Neural progenitor cell (in vitro differentiated cells): ENCODE results near the gene USP32.

Experiments
- CTCF ChIP-seq: fragments of 200-600 bp; sonication (generic); IDR thresholded peaks from 2 replicates; pipeline ENCODE4 v1.5.1; 2017; ENCODE audit warnings: antibody characterized with exemption, mild to moderate bottlenecking
- EZH2 ChIP-seq: fragments of 200-600 bp; sonication (generic); IDR thresholded peaks from 2 replicates; pipeline ENCODE4 v1.6.1; 2017; ENCODE audit warnings: antibody characterized with exemption, mild to moderate bottlenecking, moderate library complexity
- EZH2phosphoT487 ChIP-seq: fragments of 200-600 bp; sonication (generic); IDR thresholded peaks from 2 replicates; pipeline ENCODE4 v1.6.1; 2017; ENCODE audit warnings: antibody characterized with exemption

DNA sequence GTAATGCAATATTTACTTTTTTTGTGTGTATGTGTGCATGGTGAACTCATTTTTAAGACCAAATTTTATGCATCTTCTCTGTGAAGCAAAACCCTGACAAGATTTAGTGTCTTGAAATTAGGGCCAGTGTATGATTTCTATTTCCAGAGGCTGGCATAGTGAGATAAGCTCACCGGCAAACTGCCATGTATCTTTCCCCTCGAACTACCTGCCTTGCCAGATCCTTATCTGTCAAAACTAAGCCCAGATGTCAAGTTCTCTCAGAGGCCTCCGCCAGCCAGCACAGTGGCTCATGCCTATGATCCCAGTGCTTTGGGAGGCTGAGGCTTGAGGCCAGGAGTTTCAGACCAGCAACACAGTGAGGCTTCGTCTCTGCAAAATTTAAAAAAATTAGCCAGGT, 10.0 kb downstream of the USP32 start:
- TF ChIP-seq CTCF (no peak), EZH2 (no peak), EZH2phosphoT487 (no peak)
